GM20000 (cell line): ENCODE results near the gene PHF2.

Source experiments
- DNase-seq: peaks from one replicate; pipeline ENCODE4 v3.0.0; 2012; ENCODE audit warnings: low spot score
- TF ChIP-seq, protein P1 (sequence below): IDR thresholded peaks from 2 replicates; pipeline ENCODE4 v1.5.1; 2012; ENCODE audit warnings: mild to moderate bottlenecking, control low read depth; ENCODE audit errors: extremely low read depth, missing control alignments

PHF2 gene

GRCh38 chr9:93679536-93680442 lies 103.4 kb downstream of the PHF2 start:
- no peak for DNase-seq
- TF ChIP-seq, protein P1, sequence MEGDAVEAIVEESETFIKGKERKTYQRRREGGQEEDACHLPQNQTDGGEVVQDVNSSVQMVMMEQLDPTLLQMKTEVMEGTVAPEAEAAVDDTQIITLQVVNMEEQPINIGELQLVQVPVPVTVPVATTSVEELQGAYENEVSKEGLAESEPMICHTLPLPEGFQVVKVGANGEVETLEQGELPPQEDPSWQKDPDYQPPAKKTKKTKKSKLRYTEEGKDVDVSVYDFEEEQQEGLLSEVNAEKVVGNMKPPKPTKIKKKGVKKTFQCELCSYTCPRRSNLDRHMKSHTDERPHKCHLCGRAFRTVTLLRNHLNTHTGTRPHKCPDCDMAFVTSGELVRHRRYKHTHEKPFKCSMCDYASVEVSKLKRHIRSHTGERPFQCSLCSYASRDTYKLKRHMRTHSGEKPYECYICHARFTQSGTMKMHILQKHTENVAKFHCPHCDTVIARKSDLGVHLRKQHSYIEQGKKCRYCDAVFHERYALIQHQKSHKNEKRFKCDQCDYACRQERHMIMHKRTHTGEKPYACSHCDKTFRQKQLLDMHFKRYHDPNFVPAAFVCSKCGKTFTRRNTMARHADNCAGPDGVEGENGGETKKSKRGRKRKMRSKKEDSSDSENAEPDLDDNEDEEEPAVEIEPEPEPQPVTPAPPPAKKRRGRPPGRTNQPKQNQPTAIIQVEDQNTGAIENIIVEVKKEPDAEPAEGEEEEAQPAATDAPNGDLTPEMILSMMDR: no peak

GRCh38 chr9:93680443-93681268 lies 104.3 kb downstream of the PHF2 start:
- peak; percentile 5 for DNase-seq
- TF ChIP-seq, protein P1: no peak

DNA sequence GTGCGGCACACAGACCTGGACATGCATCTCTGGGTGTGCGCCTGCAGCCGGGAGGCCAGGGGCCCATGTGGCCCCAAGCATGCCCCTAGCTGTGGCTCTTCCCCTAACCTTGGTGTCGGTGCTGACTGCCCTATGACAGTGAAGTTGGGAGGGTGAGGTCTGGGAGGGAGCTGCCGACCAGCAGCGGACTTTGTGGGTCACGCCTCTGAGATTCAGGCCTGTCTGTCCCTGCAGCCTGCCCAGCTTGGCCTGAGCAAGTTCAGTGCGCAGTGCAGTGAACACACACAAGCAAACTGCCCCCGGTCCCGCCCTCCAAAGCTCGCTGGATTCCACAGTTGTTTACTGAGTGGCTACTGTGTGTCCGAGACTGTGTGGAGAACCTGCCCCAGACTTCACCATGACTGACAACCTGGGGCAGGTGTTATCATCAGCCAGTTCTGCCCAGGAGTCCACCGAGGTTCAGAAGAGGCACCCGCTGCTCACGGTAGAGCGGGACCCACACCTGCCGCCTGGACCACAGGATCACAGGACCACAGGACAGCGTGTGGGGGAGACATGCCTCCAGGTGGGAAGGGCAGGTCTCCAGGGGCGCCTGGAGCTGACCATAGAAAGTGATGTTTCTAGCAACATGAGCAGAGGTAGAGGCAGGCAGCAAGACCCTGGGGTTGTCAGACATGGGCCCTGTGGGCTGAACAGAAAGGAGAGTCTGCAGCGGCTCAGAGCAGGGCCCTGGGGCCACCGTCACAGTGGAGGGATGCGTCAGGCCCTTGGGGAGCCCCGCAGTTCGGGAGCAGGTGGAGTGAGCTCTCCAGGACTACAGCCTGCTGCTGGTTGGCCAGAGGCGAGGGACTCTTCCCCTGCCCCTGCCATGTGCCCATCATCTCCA lies 105.1 kb downstream of the PHF2 start:
- DNase-seq: no peak
- TF ChIP-seq, protein P1: no peak

GRCh38 chr9:93682155-93682968 lies 106.0 kb downstream of the PHF2 start:
- DNase-seq: peak; percentile 81
- TF ChIP-seq, protein P1: peak; percentile 85

GRCh38 chr9:93683331-93684134 lies 107.1 kb downstream of the PHF2 start:
- TF ChIP-seq, protein P1: no peak
- no peak for DNase-seq
